OCI-LY1 (cell line): Measurements from ENCODE around the gene NLK.

Experiments used
- H2AFZ ChIP-seq: fragments of 200-600 bp; sonication (generic), shearing (Covaris generic); 2 replicates; pipeline ENCODE4 v1.6.0; 2014; ENCODE audit warnings: antibody characterized with exemption, mild to moderate bottlenecking, low read length
- H3F3A ChIP-seq: fragments of 200-600 bp; sonication (generic), shearing (Covaris generic); 2 replicates; pipeline ENCODE4 v1.6.0; 2014; ENCODE audit warnings: mild to moderate bottlenecking, antibody characterized with exemption, low read length, moderate library complexity; ENCODE audit not compliant: insufficient read depth
- H3K27ac ChIP-seq: fragments of 200-600 bp; sonication (generic); 2 replicates; pipeline ENCODE4 v1.5.1; 2014; ENCODE audit warnings: low read length, mixed run types, mild to moderate bottlenecking, low read depth; ENCODE audit not compliant: poor library complexity, severe bottlenecking
- H3K27me3 ChIP-seq: fragments of 200-600 bp; sonication (generic); 2 replicates; pipeline ENCODE4 v1.6.0; 2014; ENCODE audit warnings: antibody characterized with exemption, mild to moderate bottlenecking, low read length, moderate library complexity; ENCODE audit not compliant: insufficient read depth
- H3K36me3 ChIP-seq: fragments of 200-600 bp; sonication (generic); 2 replicates; pipeline ENCODE4 v1.6.1; 2014; ENCODE audit warnings: mild to moderate bottlenecking, antibody characterized with exemption, low read length, moderate library complexity, mixed read lengths; ENCODE audit not compliant: insufficient read depth
- H3K4me1 ChIP-seq: fragments of 200-600 bp; sonication (generic); 2 replicates; pipeline ENCODE4 v1.5.1; 2014; ENCODE audit warnings: mild to moderate bottlenecking, low read length, moderate library complexity; ENCODE audit not compliant: insufficient read depth, severe bottlenecking
- H3K4me2 ChIP-seq: fragments of 200-600 bp; sonication (generic), shearing (Covaris generic); 2 replicates; pipeline ENCODE4 v1.6.1; 2014; ENCODE audit warnings: low read length
- H3K4me3 ChIP-seq: fragments of 200-600 bp; sonication (generic); 2 replicates; pipeline ENCODE4 v1.5.1; 2014; ENCODE audit warnings: low read length, low read depth, mild to moderate bottlenecking, mixed read lengths; ENCODE audit not compliant: poor library complexity, severe bottlenecking
- H3K79me2 ChIP-seq: fragments of 200-600 bp; shearing (Covaris generic); 2 replicates; pipeline ENCODE4 v1.6.1; 2016; ENCODE audit warnings: mixed run types, low read length, mixed read lengths; ENCODE audit not compliant: insufficient read depth
- H3K9ac ChIP-seq: fragments of 200-600 bp; sonication (generic), shearing (Covaris generic); 2 replicates; pipeline ENCODE4 v1.6.1; 2014; ENCODE audit warnings: mild to moderate bottlenecking, low read length, mixed read lengths
- H3K9me2 ChIP-seq: fragments of 200-600 bp; sonication (generic), shearing (Covaris generic); 2 replicates; pipeline ENCODE4 v1.6.1; 2014; ENCODE audit warnings: low read depth, mild to moderate bottlenecking, low read length, mixed read lengths
- H3K9me3 ChIP-seq: fragments of 200-600 bp; shearing (Covaris generic); 2 replicates; pipeline ENCODE4 v1.6.1; 2014; ENCODE audit warnings: low read length, mixed read lengths
- H4K20me1 ChIP-seq: fragments of 200-600 bp; sonication (generic), shearing (Covaris generic); 2 replicates; pipeline ENCODE4 v1.6.0; 2016; ENCODE audit warnings: mild to moderate bottlenecking, low read length; ENCODE audit not compliant: insufficient read depth
- CTCF ChIP-seq: fragments of 200-600 bp; sonication (generic), shearing (Covaris generic); IDR thresholded peaks from 2 replicates; pipeline ENCODE4 v1.5.1; 2017; ENCODE audit warnings: mild to moderate bottlenecking, antibody characterized with exemption, low read length, moderate library complexity, mixed read lengths
- EZH2 ChIP-seq: fragments of 200-600 bp; sonication (generic), shearing (Covaris generic); IDR thresholded peaks from 2 replicates; pipeline ENCODE4 v1.8.0; 2017; ENCODE audit warnings: borderline replicate concordance, mixed run types, mild to moderate bottlenecking, antibody characterized with exemption, low read length, moderate library complexity, mixed read lengths

NLK gene

GRCh38 chr17:28130472-28130871 lies 88.0 kb downstream of the NLK start:
- no peak for TF ChIP-seq EZH2
- no peak for TF ChIP-seq CTCF
- H2AFZ ChIP-seq: no peak overlapping the region
- no peak overlapping the region for H3K4me2 ChIP-seq
- H3K4me3 ChIP-seq: no peak overlapping the region
- H3K9ac ChIP-seq: no peak overlapping the region
- no peak overlapping the region for H3K27ac ChIP-seq
- H3K9me2 ChIP-seq: no peaks in the 10 kb centered on the region
- no peaks in the 10 kb centered on the region for H3K4me1 ChIP-seq
- H3K9me3 ChIP-seq: no peaks in the 10 kb centered on the region
- no peaks in the 10 kb centered on the region for H3K79me2 ChIP-seq
- peaks cover 40% of the 10 kb centered on the region for H3K36me3 ChIP-seq
- no peaks in the 10 kb centered on the region for H3F3A ChIP-seq
- no peaks in the 10 kb centered on the region for H3K27me3 ChIP-seq
- no peaks in the 10 kb centered on the region for H4K20me1 ChIP-seq

GRCh38 chr17:28131599-28131998 lies 89.1 kb downstream of the NLK start:
- TF ChIP-seq CTCF (no peak), EZH2 (no peak)

GRCh38 chr17:28133562-28133970 lies 91.1 kb downstream of the NLK start:
- Histone ChIP-seq H3F3A (no peaks in the 10 kb centered on the region), H3K36me3 (peaks cover 27% of the 10 kb centered on the region), H3K27me3 (no peaks in the 10 kb centered on the region), H3K4me3 (no peak overlapping the region), H3K79me2 (no peaks in the 10 kb centered on the region), H3K4me1 (no peaks in the 10 kb centered on the region), H2AFZ (no peak overlapping the region), H3K27ac (no peak overlapping the region), H3K9me3 (no peaks in the 10 kb centered on the region), H3K9ac (no peak overlapping the region), H3K4me2 (no peak overlapping the region), H4K20me1 (no peaks in the 10 kb centered on the region), H3K9me2 (no peaks in the 10 kb centered on the region)
- TF ChIP-seq EZH2: no peak
- TF ChIP-seq CTCF: no peak

More at GRCh38 chr17:28131599-28131998, 89.1 kb downstream of the NLK start:
- no peak overlapping the region for H2AFZ ChIP-seq
- no peaks in the 10 kb centered on the region for H3F3A ChIP-seq
- no peak overlapping the region for H3K4me2 ChIP-seq
- no peaks in the 10 kb centered on the region for H4K20me1 ChIP-seq
- peaks cover 39% of the 10 kb centered on the region for H3K36me3 ChIP-seq
- no peaks in the 10 kb centered on the region for H3K4me1 ChIP-seq
- no peak overlapping the region for H3K4me3 ChIP-seq
- H3K27me3 ChIP-seq: no peaks in the 10 kb centered on the region
- no peak overlapping the region for H3K27ac ChIP-seq
- H3K9ac ChIP-seq: no peak overlapping the region
- no peaks in the 10 kb centered on the region for H3K79me2 ChIP-seq
- no peaks in the 10 kb centered on the region for H3K9me2 ChIP-seq
- H3K9me3 ChIP-seq: no peaks in the 10 kb centered on the region
